SJCRH30 (cell line): ENCODE measurements around the gene CEP72. TPM values are rescaled to one million over a fixed set of nuclear protein-coding genes. Genes with fewer than 3 reads are reported as not detected.
"Not testable (repeated sequence)": the region's sequence is repeated elsewhere in the genome, so short reads cannot be mapped to it uniquely, and the experiment has no call there.

ENCODE experiments used
- DNase-seq, 2 experiments: peaks; one replicate each; pipeline ENCODE4 v3.0.0-alpha.2; 2015 to 2020
- H3K27ac ChIP-seq: fragments of 250-450 bp; sonication (Bioruptor Pico); 2 replicates; pipeline ENCODE4 v1.5.1; 2020; ENCODE audit warnings: mild to moderate bottlenecking, moderate library complexity
- H3K27me3 ChIP-seq: fragments of 250-450 bp; sonication (Bioruptor Pico); 2 replicates; pipeline ENCODE4 v1.5.1; 2020; ENCODE audit warnings: mild to moderate bottlenecking, moderate library complexity
- H3K36me3 ChIP-seq: fragments of 250-450 bp; sonication (Bioruptor Pico); 2 replicates; pipeline ENCODE4 v1.5.1; 2020; ENCODE audit warnings: mild to moderate bottlenecking, moderate library complexity
- H3K4me1 ChIP-seq: fragments of 250-450 bp; sonication (Bioruptor Pico); 2 replicates; pipeline ENCODE4 v1.5.1; 2020; ENCODE audit warnings: mild to moderate bottlenecking, moderate library complexity
- H3K4me3 ChIP-seq: fragments of 250-450 bp; sonication (Bioruptor Pico); 2 replicates; pipeline ENCODE4 v1.5.1; 2020; ENCODE audit warnings: mild to moderate bottlenecking, moderate library complexity
- H3K9me3 ChIP-seq: fragments of 250-450 bp; sonication (Bioruptor Pico); replicated peaks from 2 replicates; pipeline ENCODE4 v1.5.1; 2020; ENCODE audit warnings: mild to moderate bottlenecking, moderate library complexity
- total RNA-seq: library from RNA; depleted of rRNA; stranded (reverse); fragments of >200 nt; shearing (Covaris generic); gene quantifications from 2 replicates; pipeline ENCODE4 v1.2.3, GENCODE V29; 2014

CEP72 gene
- total RNA-seq, 1 experiment from 2014 or later: 9.8 TPM

DNA sequence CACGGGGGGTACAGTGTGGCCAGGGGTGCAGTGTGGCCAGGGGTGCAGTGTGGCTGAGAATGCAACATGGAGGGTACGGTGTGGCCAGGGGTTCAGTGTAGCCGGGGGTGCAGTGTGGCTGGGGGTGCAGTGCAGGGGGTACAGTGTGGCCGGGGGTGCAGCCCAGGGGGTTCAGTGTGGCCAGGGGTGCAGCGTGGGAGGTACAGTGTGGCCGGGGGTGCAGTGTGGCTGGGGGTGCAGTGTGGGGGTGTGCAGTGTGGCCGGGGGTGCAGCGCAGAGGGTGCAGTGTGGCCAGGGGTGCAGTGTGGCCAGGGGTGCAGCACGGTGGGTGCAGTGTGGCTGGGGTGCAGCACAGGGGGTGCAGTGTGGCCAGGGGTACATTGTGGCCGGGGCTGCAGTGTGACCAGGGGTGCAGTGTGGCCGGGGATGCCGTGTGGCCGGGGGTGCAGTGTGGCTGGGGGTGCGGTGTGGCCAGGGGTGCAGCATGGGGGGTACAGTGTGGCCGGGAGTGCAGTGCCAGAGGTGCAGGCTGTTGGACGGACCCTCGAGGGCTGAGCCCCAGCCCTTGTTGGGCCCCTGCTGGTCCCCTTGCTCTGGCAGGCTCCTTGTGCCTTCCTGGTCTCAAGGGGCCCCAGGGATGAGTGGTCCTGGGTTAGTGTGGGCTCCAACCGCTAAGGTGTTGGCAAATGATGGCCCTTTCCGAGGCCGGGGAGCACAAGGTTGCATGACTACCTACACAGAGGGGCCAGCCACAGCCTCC is 63.2 kb downstream of the CEP72 start:
- DNase-seq: no peak
- Histone ChIP-seq H3K4me1 (no peaks in the 10 kb centered on the region), H3K27ac (no peak overlapping the region)

GRCh38 chr5:675871-676698 is 63.9 kb downstream of the CEP72 start:
- Histone ChIP-seq H3K4me1 (no peaks in the 10 kb centered on the region), H3K9me3 (no peaks in the 10 kb centered on the region), H3K27me3 (no peaks in the 10 kb centered on the region; the same call in 1 of the 2 replicates), H3K4me3 (no peak overlapping the region), H3K36me3 (no peaks in the 10 kb centered on the region), H3K27ac (no peak overlapping the region)
- DNase-seq: no peak

More for the DNA sequence above, 63.2 kb downstream of the CEP72 start:
- Histone ChIP-seq H3K9me3 (no peaks in the 10 kb centered on the region), H3K4me3 (no peak overlapping the region), H3K27me3 (no peaks in the 10 kb centered on the region; the same call in 1 of the 2 replicates), H3K36me3 (no peaks in the 10 kb centered on the region)

DNA sequence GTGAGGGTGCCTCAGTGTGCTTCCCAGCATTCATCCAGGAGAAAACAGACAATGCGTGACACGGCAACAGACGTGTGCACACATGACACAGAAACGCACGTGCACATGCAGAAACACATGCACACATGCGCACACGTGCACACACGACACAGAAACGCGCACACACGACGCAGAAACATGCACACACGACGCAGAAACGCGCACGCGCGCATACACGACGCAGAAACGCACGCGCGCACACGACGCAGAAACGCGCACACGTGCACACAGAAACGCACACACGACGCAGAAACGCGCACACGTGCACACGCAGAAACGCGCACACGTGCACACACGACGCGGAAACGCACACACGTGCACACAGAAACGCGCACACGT is 64.5 kb downstream of the CEP72 start:
- no peaks in the 10 kb centered on the region; the same call in 1 of the 2 replicates for H3K27me3 ChIP-seq
- H3K36me3 ChIP-seq: no peaks in the 10 kb centered on the region
- no peaks in the 10 kb centered on the region for H3K4me1 ChIP-seq
- no peak for DNase-seq
- no peak overlapping the region for H3K27ac ChIP-seq
- no peak overlapping the region for H3K4me3 ChIP-seq
- no peaks in the 10 kb centered on the region for H3K9me3 ChIP-seq

GRCh38 chr5:677131-678101 is 65.3 kb downstream of the CEP72 start:
- no peak overlapping the region for H3K4me3 ChIP-seq
- H3K27ac ChIP-seq: no peak overlapping the region
- H3K4me1 ChIP-seq: no peaks in the 10 kb centered on the region
- H3K36me3 ChIP-seq: no peaks in the 10 kb centered on the region
- no peaks in the 10 kb centered on the region; the same call in 1 of the 2 replicates for H3K27me3 ChIP-seq
- DNase-seq: no peak
- no peaks in the 10 kb centered on the region for H3K9me3 ChIP-seq

DNA sequence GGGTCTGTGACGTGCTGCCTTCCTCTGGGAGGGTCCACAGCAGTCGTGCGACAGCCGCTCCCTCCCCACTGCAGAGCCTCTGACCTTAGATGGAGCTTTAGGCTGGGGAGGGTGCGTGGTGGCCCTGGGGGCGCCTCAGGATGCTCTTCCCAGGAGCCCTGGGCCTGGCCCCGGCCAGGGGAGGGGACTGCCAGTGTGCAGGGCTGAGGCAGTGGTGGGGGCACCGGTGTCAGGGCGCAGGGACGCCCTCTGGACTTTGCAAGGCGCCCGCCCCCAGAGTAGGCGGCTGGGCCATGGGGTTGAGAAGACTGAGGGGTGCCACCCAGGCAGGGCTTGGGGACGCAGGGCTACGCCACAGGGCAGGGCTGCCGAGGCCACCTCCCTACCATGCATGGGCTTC is 66.4 kb downstream of the CEP72 start:
- DNase-seq, H3K4me1 ChIP-seq, H3K27me3 ChIP-seq, H3K27ac ChIP-seq, H3K4me3 ChIP-seq, H3K9me3 ChIP-seq, H3K36me3 ChIP-seq: not testable (repeated sequence)

- H3K27me3 ChIP-seq, DNase-seq, H3K4me1 ChIP-seq, H3K36me3 ChIP-seq, H3K9me3 ChIP-seq, H3K4me3 ChIP-seq, H3K27ac ChIP-seq: not testable (repeated sequence)
Measured at GRCh38 chr5:679166-679895, 67.2 kb downstream of the CEP72 start.

DNA sequence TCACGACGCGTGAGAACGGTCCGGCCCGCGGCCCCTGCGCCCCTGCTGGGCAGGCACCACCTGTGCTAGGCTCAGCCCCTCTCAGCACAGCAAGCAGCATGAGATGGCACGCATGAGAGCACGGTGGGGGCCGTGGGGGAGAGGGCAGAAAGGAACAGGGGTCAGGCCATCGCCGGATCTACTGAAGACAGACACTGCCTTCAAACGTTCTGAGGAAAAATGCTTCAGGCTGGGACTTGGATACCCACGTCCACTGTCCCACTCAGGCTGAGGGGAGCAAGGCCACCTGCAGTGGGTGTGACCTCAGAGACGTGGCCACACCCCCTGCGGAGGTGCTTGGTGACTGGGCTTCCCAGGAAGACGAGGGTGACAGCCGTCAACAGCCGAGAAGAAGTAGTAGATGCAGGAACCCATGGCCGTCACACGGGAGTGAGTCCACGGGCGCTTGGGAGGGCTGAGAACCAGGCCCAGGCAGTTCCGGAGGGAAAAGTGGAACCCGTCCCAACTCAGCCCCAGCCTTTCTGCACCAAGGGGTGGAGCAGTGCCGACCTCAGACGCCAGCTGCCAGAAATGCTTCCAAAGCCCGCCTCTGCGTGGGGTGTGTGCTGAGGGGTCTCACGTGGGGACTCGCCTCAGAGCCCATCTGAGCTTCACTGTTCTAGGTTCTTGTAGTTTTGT is 68.1 kb downstream of the CEP72 start:
- H3K4me1 ChIP-seq, H3K27ac ChIP-seq, H3K4me3 ChIP-seq, H3K36me3 ChIP-seq, H3K9me3 ChIP-seq, DNase-seq, H3K27me3 ChIP-seq: not testable (repeated sequence)

GRCh38 chr5:680836-681235 is 68.7 kb downstream of the CEP72 start:
- not testable (repeated sequence) for H3K27me3 ChIP-seq, H3K9me3 ChIP-seq, H3K36me3 ChIP-seq, H3K4me3 ChIP-seq, DNase-seq, H3K4me1 ChIP-seq, H3K27ac ChIP-seq

DNA sequence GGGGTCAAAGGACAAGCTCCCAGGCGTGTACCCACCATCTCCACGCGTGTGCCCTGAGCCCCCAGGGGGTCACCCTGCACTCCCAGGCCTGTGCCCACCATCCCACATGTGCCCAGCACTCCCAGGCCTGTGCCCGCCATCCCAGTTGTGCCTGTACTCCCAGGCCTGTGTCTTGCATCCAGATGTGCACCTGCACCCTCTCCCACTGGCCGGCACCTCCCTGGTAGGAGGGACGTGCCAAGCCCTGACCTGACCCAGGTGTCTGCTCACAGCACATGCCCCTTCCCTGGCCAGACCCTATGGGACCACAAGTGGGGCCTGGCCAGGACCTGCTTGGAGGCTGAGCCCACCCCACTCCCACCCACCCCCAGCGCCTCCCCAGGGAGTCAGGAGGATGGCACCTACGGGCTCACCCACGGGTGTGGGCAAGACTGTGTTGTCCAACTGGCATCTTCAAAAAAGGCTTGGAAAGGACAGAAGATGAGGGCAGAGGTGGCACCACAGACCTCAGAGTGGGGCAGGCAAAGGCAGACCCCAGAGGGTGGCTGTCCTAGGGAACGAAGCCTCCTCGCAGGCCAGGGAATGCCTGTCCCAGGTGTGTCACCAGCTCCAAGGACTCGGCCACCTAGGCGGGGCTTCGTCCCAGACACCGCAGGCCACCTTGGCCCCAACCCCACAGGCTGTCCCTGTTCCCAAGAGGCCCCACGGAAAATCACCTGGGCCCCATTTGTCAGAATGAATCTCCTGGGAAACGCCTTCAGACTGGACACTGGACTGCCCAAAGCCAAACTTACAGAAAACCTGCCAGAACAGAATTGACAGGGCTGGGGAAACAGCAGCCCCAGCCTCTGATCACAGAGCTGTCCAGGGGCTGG is 69.4 kb downstream of the CEP72 start:
- H3K27ac ChIP-seq, H3K27me3 ChIP-seq, H3K36me3 ChIP-seq, H3K4me1 ChIP-seq, H3K4me3 ChIP-seq, DNase-seq, H3K9me3 ChIP-seq: not testable (repeated sequence)

DNA sequence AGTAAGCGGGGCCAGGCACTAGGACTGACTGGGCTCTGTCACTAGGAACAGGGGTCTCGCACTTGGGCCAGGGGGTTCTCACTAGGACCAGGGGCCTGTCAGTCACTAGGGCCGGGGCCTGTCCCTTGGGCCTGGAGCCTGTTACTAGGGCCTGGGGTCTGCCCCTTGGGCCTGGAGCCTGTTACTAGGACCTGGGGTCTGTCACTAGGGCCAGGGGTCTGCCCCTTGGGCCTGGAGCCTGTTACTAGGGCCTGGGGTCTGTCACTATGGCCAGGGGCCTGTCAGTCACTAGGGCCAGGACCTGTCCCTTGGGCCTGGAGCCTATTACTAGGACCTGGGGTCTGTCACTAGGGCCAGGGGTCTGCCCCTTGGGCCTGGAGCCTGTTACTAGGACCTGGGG is 70.1 kb downstream of the CEP72 start:
- not testable (repeated sequence) for H3K36me3 ChIP-seq, DNase-seq, H3K4me3 ChIP-seq, H3K27ac ChIP-seq, H3K27me3 ChIP-seq, H3K4me1 ChIP-seq, H3K9me3 ChIP-seq

DNA sequence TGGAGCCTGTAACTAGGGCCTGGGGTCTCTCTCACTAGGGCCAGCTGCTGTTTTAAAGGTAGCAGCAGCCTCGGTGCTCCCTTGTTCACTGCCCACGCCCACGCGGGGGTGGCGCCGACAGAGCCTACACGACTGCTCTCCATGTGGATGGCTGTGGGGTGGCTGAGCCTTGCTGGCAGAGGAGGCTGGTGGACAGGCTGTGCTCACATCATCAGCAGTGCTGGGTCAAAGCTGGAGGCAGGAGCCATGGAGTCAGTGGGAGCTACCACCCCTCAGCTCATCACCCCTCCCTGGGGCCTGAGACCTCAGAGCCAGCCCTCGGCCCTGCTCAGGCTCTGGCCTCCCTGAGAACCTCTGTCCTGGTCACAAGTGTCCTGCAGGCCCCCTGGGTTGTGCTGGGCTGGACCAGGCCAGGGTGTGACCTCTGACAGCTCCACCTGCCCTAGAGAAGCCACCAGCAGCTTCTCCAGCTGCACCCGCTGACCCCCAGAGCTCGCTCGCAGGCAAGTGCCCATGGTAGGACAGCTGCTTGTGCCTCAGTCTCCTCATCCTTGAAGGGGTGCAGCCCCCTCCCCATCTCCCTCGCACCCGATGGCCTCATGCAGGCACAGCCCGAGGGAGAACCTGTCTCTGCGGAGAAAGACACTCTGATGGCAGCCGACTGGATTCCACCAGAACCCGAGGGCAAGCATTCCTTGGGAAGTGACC is 70.7 kb downstream of the CEP72 start:
- not testable (repeated sequence) for H3K27ac ChIP-seq, H3K9me3 ChIP-seq, H3K4me1 ChIP-seq, H3K4me3 ChIP-seq, H3K27me3 ChIP-seq, H3K36me3 ChIP-seq, DNase-seq

DNA sequence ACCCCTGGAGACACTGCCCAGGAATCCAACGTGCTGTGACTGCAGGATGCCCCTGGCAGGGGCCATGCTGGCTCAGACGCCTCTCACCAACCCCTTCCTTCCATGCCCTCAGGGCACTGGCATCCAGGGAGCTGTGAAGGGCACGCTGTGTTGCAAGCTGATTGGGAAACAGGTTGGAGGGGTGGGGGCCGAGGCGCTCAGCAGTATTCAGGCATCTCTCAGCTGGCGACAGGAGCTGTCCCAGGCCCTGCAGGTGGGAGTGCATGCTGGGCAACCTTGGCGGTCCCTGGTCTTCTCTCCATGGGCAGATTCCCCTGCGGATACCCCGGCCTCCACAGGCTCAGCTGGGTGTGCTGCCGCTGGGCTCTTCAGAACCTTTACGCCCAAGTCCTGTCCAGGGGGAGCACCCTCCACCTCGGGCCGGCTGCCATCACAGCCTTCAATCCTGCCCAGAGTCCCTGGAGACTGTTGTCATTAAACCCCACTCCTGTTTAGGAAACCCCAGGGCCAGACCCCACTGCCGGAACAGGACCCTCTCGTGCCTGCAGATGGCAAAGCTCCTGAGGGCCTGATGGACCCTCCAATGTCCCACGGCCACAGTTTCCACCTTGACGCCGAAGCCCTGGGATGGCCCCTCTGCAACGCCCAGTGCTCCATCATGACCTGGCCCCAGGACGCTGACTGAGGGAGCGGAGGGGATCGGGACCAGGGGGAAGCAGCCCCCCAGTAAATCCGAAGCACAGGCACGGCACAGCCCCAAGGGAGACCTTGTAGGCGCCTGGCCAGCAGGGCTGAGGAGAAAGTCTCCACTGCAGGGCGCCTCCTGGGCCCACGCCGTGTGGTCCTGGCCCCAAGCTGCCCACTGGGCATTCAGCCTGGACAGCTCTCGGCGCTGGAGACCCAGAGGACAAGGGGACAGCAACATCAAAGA is 71.7 kb downstream of the CEP72 start:
- no peak overlapping the region for H3K27ac ChIP-seq
- no peaks in the 10 kb centered on the region for H3K27me3 ChIP-seq
- H3K9me3 ChIP-seq: no peaks in the 10 kb centered on the region
- H3K4me1 ChIP-seq: no peaks in the 10 kb centered on the region
- no peaks in the 10 kb centered on the region for H3K36me3 ChIP-seq
- H3K4me3 ChIP-seq: no peak overlapping the region
- no peak for DNase-seq
